ENCODE results near the gene PAFAH1B1. TPM values are rescaled to one million over a fixed set of nuclear protein-coding genes. Genes with fewer than 3 reads are reported as not detected.
"Not testable (repeated sequence)": the region's sequence is repeated elsewhere in the genome, so short reads cannot be mapped to it uniquely, and the experiment has no call there.

Gene PAFAH1B1
- 104 TPM for total RNA-seq
- long read RNA-seq, full-length matches to known transcripts: 49 of 74 reads
- long read RNA-seq, partial matches to known transcripts: 9 of 74 reads
- long read RNA-seq, other reads (novel, unspliced or antisense): 16 of 74 reads

- ATAC-seq (ENCODE audit: poor library complexity) (peak; percentile 96), DNase-seq (peak; percentile 96)
- intact Hi-C loops (cut with DNase I): no loop called here
Measured at GRCh38 chr17:2592971-2593820, at the start of gene PAFAH1B1. PAFAH1B1 (plus strand) TSS chr17:2593654; CDS start chr17:2638289, 44,635 bp downstream.

- ATAC-seq (ENCODE audit: poor library complexity): peak; percentile 90
- peak; percentile 57 for DNase-seq
- intact Hi-C loops (cut with DNase I): no loop called here
Measured at GRCh38 chr17:2545393-2545792, 48.1 kb upstream of the PAFAH1B1 start.

DNA sequence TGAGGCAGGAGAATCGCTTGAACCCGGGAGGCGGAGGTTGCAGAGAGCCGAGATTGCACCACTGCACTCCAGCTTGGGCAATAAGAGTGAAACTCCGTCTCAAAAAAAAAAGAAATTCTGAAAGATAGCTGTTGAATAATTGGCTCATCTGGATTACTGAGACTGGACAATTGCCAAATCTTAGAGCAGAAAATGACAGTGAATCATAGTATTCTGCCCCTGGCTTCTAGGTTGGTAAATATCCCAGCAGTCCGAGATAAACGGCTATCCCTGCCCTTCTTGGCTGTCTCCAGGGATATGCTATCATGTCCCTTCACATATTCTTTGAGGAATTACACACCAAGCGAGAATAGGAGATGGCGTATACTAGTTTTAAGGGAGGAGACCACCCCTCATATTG lies 46.3 kb upstream of the PAFAH1B1 start:
- DNase-seq: no peak
- ATAC-seq (ENCODE audit: poor library complexity): no peak
- intact Hi-C loops (cut with DNase I): no loop called here

GRCh38 chr17:2548026-2548425 lies 45.4 kb upstream of the PAFAH1B1 start:
- DNase-seq; intact Hi-C loops (cut with DNase I); ATAC-seq (ENCODE audit: poor library complexity): not testable (repeated sequence)

GRCh38 chr17:2549392-2550211 lies 43.9 kb upstream of the PAFAH1B1 start:
- intact Hi-C loops (cut with DNase I): no loop called here
- no peak for DNase-seq
- no peak for ATAC-seq (ENCODE audit: poor library complexity)

DNA sequence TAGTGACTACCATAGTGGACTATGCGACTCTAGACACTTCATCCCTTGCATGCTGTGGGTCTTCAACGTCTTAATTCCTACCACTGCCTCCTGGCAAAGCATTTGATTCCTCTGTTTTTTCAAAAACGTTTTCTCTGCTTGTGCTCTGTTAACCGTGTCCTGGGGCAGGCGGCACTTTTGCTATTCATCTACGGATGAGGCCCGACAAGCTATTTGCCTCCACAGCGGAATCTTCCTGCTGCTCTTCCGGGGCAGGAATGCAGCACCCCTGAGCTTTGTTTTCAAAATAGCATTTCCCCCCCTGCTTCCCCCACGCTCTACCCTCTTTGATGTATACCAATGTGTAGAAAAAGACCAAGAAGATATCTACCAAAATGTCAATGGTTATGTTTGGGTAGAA lies 42.0 kb upstream of the PAFAH1B1 start:
- DNase-seq (no peak), ATAC-seq (ENCODE audit: poor library complexity) (no peak)
- intact Hi-C loops (cut with DNase I): no loop called here

- intact Hi-C loops (cut with DNase I): no loop called here
- DNase-seq (no peak), ATAC-seq (ENCODE audit: poor library complexity) (no peak)
Measured at GRCh38 chr17:2551928-2552327, 41.5 kb upstream of the PAFAH1B1 start.

DNA sequence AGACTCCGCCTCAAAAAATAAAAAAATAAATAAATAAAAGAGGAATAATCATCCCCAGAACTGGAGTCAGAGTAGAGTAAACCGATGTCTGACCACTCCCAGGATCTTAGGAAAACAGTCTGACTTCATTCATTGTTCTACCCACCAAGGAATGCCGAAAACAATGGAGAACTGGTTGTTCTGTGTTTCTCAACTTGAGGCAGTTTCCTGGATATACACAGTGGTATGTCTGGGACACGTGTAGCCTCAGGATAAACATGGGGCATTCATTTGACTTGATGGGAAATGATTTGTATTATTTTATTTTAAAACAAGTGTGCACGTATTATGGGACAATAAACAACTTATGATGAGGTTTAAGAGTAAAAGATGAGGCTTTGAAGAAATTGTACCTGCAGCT lies 32.8 kb upstream of the PAFAH1B1 start:
- no peak for ATAC-seq (ENCODE audit: poor library complexity)
- intact Hi-C loops (cut with DNase I): no loop called here
- DNase-seq: no peak

GRCh38 chr17:2562162-2562858 lies 31.1 kb upstream of the PAFAH1B1 start:
- intact Hi-C loops (cut with DNase I): no loop called here
- DNase-seq (no peak), ATAC-seq (ENCODE audit: poor library complexity) (no peak)

- intact Hi-C loops (cut with DNase I): no loop called here
- DNase-seq (no peak), ATAC-seq (ENCODE audit: poor library complexity) (no peak)
Measured at GRCh38 chr17:2563061-2563460, 30.4 kb upstream of the PAFAH1B1 start.

DNA sequence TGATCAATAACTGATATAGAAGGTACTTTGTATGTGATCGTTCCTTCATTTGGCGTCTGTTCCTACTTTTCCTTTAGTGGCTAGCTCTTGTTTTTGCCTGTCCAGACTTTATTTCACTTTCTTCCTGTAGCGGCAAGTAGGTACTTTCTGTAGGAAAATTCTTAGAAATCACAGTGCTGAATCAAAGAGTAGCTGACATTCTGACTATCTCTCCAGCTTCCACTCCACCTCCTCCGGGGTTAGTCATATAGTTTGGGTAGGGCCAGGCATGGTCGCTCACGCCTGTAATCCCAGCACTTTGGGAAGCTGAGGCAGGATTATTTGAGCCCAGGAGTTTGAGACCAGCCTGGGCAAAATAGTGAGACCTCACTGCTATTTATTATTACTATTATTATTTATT lies 29.9 kb upstream of the PAFAH1B1 start:
- intact Hi-C loops (cut with DNase I): no loop called here

GRCh38 chr17:2564877-2565276 lies 28.6 kb upstream of the PAFAH1B1 start:
- no peak for ATAC-seq (ENCODE audit: poor library complexity)
- intact Hi-C loops (cut with DNase I): no loop called here

More for the DNA sequence above, 29.9 kb upstream of the PAFAH1B1 start:
- DNase-seq: no peak
- ATAC-seq (ENCODE audit: poor library complexity): no peak

GRCh38 chr17:2566056-2566455 lies 27.4 kb upstream of the PAFAH1B1 start:
- intact Hi-C loops (cut with DNase I): no loop called here
- ATAC-seq (ENCODE audit: poor library complexity): no peak
- no peak for DNase-seq

More at GRCh38 chr17:2564877-2565276, 28.6 kb upstream of the PAFAH1B1 start:
- DNase-seq: no peak

GRCh38 chr17:2571523-2572303 lies 21.7 kb upstream of the PAFAH1B1 start:
- DNase-seq (no peak), ATAC-seq (ENCODE audit: poor library complexity) (no peak)
- intact Hi-C loops (cut with DNase I): no loop called here

GRCh38 chr17:2572304-2572609 lies 21.2 kb upstream of the PAFAH1B1 start:
- ATAC-seq (ENCODE audit: poor library complexity); intact Hi-C loops (cut with DNase I); DNase-seq: not testable (repeated sequence)

GRCh38 chr17:2580151-2580550 lies 13.3 kb upstream of the PAFAH1B1 start:
- intact Hi-C loops (cut with DNase I): no loop called here

GRCh38 chr17:2580661-2581060 lies 12.8 kb upstream of the PAFAH1B1 start:
- intact Hi-C loops (cut with DNase I): no loop called here
- ATAC-seq (ENCODE audit: poor library complexity) (no peak), DNase-seq (no peak)

More at GRCh38 chr17:2580151-2580550, 13.3 kb upstream of the PAFAH1B1 start:
- no peak for DNase-seq
- no peak for ATAC-seq (ENCODE audit: poor library complexity)

DNA sequence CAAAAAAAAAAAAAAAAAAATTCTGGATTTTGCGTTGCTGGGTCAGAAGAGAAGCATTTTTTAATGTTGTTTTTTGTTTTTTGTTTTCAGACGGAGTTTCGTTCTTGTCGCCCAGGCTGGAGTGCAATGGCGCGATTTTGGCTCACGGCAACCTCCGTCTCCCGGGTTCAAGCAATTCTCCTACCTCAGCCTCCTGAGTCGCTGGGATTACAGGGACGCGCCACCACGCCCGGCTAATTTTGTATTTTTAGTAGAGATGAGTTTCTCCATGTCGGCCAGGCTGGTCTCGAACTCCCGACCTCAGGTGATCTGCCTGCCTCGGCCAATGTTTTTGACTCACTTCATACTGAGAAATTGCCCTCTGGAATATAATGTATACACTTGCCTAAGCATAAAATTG lies 11.0 kb upstream of the PAFAH1B1 start:
- no peak for DNase-seq
- ATAC-seq (ENCODE audit: poor library complexity): no peak
- intact Hi-C loops (cut with DNase I): no loop called here

Data from Right ventricle myocardium superior (tissue), 1 donor.